Measurements from ENCODE around the gene DPYSL5. TPM values are rescaled to one million over a fixed set of nuclear protein-coding genes. Genes with fewer than 3 reads are reported as not detected.

The DPYSL5 gene
- total and polyA plus RNA-seq, 9 of the 15 experiments (the other 6 are each of a cell fraction or from before 2014, with no cell fraction given): 0.06 TPM; not detected in 8

DNA sequence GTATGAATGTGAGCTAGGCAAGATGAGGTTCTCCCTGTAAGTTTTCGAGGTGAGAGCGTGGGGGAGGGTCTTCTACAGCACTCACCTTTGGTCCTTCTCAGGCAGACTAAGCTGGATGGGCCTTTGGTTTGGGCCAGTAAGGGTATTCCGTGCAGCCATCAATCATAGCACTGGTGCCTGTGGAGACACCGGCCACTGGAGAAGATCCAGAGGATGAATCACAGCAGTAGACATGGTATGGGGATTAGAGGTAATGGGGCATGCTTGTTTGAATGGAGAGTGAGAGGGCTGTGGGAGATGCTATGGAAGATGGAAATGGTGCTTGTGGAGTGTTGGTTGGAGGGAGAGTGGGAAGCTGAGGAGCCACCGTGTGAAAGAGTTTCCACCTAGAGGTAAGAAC is 138.6 kb downstream of the DPYSL5 start:
- in situ Hi-C loops (cut with MboI): no loop called here
- no peak overlapping the region for H3K9ac ChIP-seq (ENCODE audit: insufficient read depth in 1 of 2, low read depth in 2 of 2, low read length in 2 of 2)
- intact Hi-C loops (cut with micrococcal nuclease): no loop called here
- no peaks in the 10 kb centered on the region for H3K9me3 ChIP-seq (replicated peaks; ENCODE audit: control insufficient read depth, insufficient read depth, low read depth, low read length)
- peaks cover 33% of the 10 kb centered on the region for H3K36me3 ChIP-seq (ENCODE audit: control insufficient read depth, insufficient read depth, low read length)
- 0 out of 2 replicates have a peak, but pooled peaks cover 7% of the 10 kb centered on the region for H4K20me1 ChIP-seq (replicated peaks; ENCODE audit: control insufficient read depth, insufficient read depth, low read length)
- no peak overlapping the region for H3K4me2 ChIP-seq (ENCODE audit: insufficient read depth, low read length)
- WGBS (ENCODE audit: insufficient coverage, low coverage, missing lambda C conversion rate): 67% methylated on average over 5 of the region's 5 CpGs
- H3K79me2 ChIP-seq (ENCODE audit: control insufficient read depth, insufficient read depth, low read length): peaks cover 32% of the 10 kb centered on the region
- H3K4me1 ChIP-seq (replicated peaks in 1 of 2; ENCODE audit: control insufficient read depth in 2 of 2, insufficient read depth in 2 of 2, low read length in 2 of 2): peaks cover 4 to 16% of the 10 kb centered on the region in 2 experiments; a peak in 3 of 5 replicates
- no TSS peak for BruUV-seq (replicated peaks)
- TF ChIP-seq CTBP1 (IDR thresholded peaks at IDR 0.05; ENCODE audit: borderline replicate concordance) (no peak), ZNF184 (CRISPR knock-in tag; IDR thresholded peaks at IDR 0.05) (no peak), MYBL2 (IDR thresholded peaks at IDR 0.05; ENCODE audit: low read depth) (no peak), MYBL2 (CRISPR knock-in tag; IDR thresholded peaks at IDR 0.05; ENCODE audit: borderline replicate concordance) (no peak), COPS2 (conservative IDR thresholded peaks at IDR 0.05) (no peak)
- TF ChIP-seq, protein P1, sequence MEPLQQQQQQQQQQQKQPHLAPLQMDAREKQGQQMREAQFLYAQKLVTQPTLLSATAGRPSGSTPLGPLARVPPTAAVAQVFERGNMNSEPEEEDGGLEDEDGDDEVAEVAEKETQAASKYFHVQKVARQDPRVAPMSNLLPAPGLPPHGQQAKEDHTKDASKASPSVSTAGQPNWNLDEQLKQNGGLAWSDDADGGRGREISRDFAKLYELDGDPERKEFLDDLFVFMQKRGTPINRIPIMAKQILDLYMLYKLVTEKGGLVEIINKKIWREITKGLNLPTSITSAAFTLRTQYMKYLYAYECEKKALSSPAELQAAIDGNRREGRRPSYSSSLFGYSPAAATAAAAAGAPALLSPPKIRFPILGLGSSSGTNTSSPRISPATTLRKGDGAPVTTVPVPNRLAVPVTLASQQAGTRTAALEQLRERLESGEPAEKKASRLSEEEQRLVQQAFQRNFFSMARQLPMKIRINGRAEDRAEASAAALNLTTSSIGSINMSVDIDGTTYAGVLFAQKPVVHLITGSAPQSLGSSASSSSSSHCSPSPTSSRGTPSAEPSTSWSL (CRISPR knock-in tag; IDR thresholded peaks at IDR 0.05; ENCODE audit: borderline replicate concordance): no peak
- TF ChIP-seq, protein P2, sequence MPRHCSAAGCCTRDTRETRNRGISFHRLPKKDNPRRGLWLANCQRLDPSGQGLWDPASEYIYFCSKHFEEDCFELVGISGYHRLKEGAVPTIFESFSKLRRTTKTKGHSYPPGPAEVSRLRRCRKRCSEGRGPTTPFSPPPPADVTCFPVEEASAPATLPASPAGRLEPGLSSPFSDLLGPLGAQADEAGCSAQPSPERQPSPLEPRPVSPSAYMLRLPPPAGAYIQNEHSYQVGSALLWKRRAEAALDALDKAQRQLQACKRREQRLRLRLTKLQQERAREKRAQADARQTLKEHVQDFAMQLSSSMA (CRISPR knock-in tag; IDR thresholded peaks at IDR 0.05): no peak
- DNase-seq (ENCODE audit: extremely low read depth in 1 of 4, low spot score in 3 of 4): no peak
- FAIRE-seq: no peak
- no peak overlapping the region for H3K4me3 ChIP-seq
- H3K9me1 ChIP-seq (ENCODE audit: control insufficient read depth, insufficient read depth, low read length): no peaks in the 10 kb centered on the region
- H3K27me3 ChIP-seq (ENCODE audit: control insufficient read depth in 2 of 2, insufficient read depth in 2 of 2, low read length in 2 of 2): no peaks in the 10 kb centered on the region
- ChIA-PET POLR2A (interaction anchor here (0.9 to 1.1 kb wide), 2 partner anchors 22 to 24 kb away, joined by 3 to 4 read pairs; no protein-coding TSS in a partner anchor), CTCF (ENCODE audit: low intra/inter-chr PET ratio) (no interaction called here)
- no peak for ATAC-seq
- H2AFZ ChIP-seq (ENCODE audit: low read depth, low read length): no peak overlapping the region
- no peak overlapping the region for H3K27ac ChIP-seq (ENCODE audit: extremely low read depth, low read depth, low read length)

Data from K562 (cell line).